A673 (cell line): Measurements from ENCODE around the gene GIT2.

Source experiments
- EZH2 ChIP-seq: fragments of 200-600 bp; sonication (generic); IDR thresholded peaks from 2 replicates; pipeline ENCODE4 v1.6.1; 2017; ENCODE audit warnings: borderline replicate concordance, low read depth, mild to moderate bottlenecking, mixed read lengths, antibody characterized with exemption, low read length; ENCODE audit not compliant: poor library complexity, severe bottlenecking
- TF ChIP-seq, protein P1 (sequence below): fragments of 300-800, 200-600 bp; sonication (generic); conservative IDR thresholded peaks from 2 replicates; pipeline ENCODE4 v1.5.1; 2017; ENCODE audit warnings: low read depth, mild to moderate bottlenecking, antibody characterized with exemption, low read length, moderate library complexity, mixed read lengths

DNA sequence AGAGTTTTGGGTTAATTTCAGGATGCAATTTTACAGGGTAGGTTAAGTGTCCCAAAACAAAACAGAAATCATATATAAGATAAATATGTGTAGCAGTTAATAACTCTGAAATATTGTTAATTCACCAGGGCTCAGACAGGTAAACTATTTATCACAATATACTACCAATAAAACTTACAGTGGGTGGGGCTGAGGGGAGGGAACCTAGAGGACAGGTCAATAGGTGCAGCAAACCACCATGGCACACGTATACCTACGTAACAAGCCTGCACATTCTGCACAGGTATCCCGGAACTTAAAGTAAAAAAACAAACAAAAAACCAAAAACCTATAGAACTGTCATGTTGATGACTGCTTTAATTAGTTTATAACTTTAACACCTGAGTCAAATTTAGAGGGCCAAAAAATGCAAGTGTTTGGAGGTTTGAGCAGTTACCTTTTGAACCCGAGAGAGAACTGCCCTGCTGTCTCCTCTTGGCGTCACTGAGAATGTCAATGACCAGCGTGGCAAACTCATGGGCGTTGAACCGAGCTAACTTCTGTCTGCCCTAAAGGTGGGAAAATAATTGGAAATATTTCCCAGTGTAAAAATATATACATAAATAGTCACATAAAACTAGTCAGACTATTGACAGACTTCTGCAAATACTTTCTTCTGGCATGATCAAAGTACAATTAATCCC, 36.6 kb downstream of the GIT2 start:
- no peak for TF ChIP-seq EZH2
- TF ChIP-seq, protein P1, sequence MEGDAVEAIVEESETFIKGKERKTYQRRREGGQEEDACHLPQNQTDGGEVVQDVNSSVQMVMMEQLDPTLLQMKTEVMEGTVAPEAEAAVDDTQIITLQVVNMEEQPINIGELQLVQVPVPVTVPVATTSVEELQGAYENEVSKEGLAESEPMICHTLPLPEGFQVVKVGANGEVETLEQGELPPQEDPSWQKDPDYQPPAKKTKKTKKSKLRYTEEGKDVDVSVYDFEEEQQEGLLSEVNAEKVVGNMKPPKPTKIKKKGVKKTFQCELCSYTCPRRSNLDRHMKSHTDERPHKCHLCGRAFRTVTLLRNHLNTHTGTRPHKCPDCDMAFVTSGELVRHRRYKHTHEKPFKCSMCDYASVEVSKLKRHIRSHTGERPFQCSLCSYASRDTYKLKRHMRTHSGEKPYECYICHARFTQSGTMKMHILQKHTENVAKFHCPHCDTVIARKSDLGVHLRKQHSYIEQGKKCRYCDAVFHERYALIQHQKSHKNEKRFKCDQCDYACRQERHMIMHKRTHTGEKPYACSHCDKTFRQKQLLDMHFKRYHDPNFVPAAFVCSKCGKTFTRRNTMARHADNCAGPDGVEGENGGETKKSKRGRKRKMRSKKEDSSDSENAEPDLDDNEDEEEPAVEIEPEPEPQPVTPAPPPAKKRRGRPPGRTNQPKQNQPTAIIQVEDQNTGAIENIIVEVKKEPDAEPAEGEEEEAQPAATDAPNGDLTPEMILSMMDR: no peak
